Subcutaneous abdominal adipose tissue (tissue), 5 donors: ENCODE data around the gene SLC6A2.
A peak's percentile ranks its signal among the peaks of the same experiment; 100 is the strongest.

ENCODE experiments used
- H3K27ac ChIP-seq: one replicate; pipeline ENCODE4 v1.7.0; 2013; ENCODE audit warnings: low read depth, mild to moderate bottlenecking, inconsistent platforms, low read length, moderate library complexity
- H3K27me3 ChIP-seq, 5 donors: one replicate each; pipeline ENCODE4 v1.7.0; 2013; ENCODE audit warnings: low read length in 5 of 5, inconsistent platforms in 1 of 5; ENCODE audit not compliant: control insufficient read depth in 5 of 5, insufficient read depth in 4 of 5
- H3K36me3 ChIP-seq, 5 donors: one replicate each; pipeline ENCODE4 v1.7.0; 2013; ENCODE audit warnings: low read length in 5 of 5; ENCODE audit not compliant: control insufficient read depth in 5 of 5, insufficient read depth in 5 of 5
- H3K4me1 ChIP-seq, 5 donors: one replicate each; pipeline ENCODE4 v1.7.0; 2013; ENCODE audit warnings: low read length in 5 of 5, mild to moderate bottlenecking in 3 of 5, moderate library complexity in 1 of 5; ENCODE audit not compliant: control insufficient read depth in 5 of 5, insufficient read depth in 5 of 5
- H3K4me3 ChIP-seq, 5 donors: one replicate each; pipeline ENCODE4 v1.7.0; 2013; ENCODE audit warnings: low read length in 5 of 5, low read depth in 1 of 5
- H3K9ac ChIP-seq, 5 donors: one replicate each; pipeline ENCODE4 v1.7.0; 2013; ENCODE audit warnings: low read length in 5 of 5, mild to moderate bottlenecking in 4 of 5, moderate library complexity in 3 of 5
- H3K9me3 ChIP-seq, 5 donors: one replicate each; pipeline ENCODE4 v1.7.0; 2013; ENCODE audit warnings: low read length in 5 of 5; ENCODE audit not compliant: control insufficient read depth in 5 of 5
- donor health status: healthy.
- donor health status: healthy.
- donor health status: healthy.
- donor health status: healthy.
- donor health status: healthy.

The SLC6A2 gene

DNA sequence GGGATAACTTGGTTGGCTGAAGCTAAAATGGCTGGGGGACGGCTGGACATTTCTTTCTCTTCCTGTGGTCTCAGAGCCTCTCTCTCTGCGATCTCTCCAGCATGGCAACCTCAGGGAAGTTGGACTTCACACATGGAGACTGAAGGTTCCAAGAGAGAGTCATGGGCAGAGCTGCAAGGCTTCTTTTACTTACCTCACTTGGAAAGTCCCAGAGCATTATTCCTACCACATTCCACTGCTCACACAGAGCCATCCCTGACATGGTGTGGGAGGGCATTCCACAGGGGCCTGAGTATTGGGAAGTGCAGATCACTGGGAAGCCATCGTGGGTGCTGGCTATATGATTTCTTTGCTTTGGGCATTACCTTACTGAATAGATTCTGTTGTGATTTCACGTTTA lies 9.8 kb upstream of the SLC6A2 start:
- Histone ChIP-seq H3K4me3 (no peak overlapping the region), H3K9ac (no peak overlapping the region), H3K4me1 (peaks cover 0 to 18% (median 13%) of the 10 kb centered on the region in 5 donors), H3K36me3 (no peaks in the 10 kb centered on the region), H3K27ac (no peak overlapping the region), H3K27me3 (no peaks in the 10 kb centered on the region), H3K9me3 (no peaks in the 10 kb centered on the region)

DNA sequence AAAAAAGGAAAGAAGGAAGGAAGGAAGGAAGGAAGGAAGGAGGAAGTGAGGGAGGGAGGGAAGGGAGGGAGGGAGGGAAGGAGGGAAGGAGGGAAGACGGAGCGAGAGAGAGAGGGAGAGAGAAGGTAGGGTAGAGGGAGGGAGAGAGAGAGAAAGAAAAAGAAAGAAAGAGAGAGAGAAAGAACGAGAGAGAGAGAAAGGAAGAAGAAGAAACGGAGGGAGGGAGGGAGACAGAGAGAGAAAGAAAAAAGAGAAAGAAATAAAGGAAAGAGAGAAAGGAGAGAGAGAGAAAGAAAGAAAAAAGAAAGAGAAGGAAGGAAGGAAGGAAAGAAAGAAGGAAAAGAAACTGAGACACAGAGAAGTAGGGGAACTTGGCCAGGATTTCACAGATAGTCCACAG lies 8.4 kb upstream of the SLC6A2 start:
- Histone ChIP-seq H3K9me3 (no peaks in the 10 kb centered on the region), H3K4me1 (peaks cover 0 to 18% (median 13%) of the 10 kb centered on the region in 5 donors), H3K36me3 (no peaks in the 10 kb centered on the region), H3K4me3 (no peak overlapping the region), H3K9ac (no peak overlapping the region), H3K27me3 (no peaks in the 10 kb centered on the region), H3K27ac (no peak overlapping the region)

DNA sequence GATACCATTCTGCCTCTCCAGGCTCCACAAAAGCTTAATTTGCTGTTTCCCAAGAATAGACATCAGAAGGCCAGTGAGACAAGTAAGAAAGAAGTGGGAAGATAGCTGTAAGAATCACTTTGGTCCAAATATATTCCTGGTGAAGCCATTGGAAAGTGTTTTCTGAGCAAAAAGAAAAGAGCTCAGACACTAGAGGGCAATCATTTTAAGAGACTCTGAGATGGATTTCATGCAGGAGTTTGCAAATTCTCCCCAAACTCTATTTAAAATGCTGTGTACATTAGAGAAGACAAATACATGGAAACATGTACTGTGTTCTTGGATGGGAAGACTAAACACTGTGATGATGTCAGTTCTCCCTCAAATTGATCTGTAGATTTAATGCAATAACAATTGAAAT lies 8.0 kb upstream of the SLC6A2 start:
- Histone ChIP-seq H3K27ac (no peak overlapping the region), H3K27me3 (no peaks in the 10 kb centered on the region), H3K9ac (no peak overlapping the region), H3K36me3 (no peaks in the 10 kb centered on the region), H3K9me3 (no peaks in the 10 kb centered on the region), H3K4me3 (no peak overlapping the region), H3K4me1 (peaks cover 0 to 18% (median 13%) of the 10 kb centered on the region in 5 donors)

DNA sequence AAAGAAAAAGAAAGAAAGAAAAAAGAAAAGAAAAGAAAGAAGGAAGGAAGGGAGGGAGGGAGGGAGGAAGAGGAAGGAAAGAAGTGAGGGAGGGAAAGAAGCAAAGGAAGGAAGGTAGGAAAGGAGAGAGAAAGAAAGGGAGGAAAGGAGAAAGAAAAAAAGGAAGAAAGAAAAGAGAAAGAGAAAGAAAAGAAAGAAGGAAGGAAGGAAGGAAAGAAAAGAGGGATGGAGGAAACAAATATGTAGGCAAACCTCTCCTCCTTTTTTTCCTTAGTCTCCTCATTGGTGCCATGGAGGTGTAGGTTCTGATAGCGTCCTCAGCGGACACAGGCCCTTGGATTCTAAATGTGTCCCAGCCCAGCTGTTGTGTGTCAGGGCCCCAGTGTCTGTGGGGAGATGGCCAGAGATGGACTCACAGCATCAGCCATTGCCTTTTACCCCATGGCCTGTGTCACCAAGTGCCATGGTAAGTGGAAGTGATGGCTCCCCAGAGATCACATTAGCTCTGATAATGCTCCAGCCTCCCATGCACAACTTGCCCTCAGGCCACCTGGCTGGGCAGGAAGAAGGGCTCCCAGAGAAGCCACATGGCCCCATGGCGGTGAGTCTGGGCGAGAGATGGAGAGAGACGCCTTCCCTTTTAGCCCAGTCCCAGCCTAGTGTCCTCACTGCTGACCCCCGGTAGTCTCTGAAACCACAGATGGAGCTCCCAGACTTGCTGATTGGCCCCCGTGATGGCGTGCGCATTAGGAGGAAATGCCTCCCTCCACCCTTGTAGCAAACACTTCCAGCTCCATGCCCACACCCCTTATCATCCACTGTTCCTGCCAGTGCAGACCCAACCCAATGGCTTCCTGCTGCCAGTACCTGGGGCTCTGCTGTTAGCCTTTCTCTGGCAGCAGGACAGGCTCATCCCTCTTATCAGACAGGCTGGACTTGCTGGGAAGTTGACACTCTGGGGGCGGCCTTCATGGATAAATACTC lies 3.7 kb upstream of the SLC6A2 start:
- no peaks in the 10 kb centered on the region for H3K36me3 ChIP-seq
- no peak overlapping the region for H3K9ac ChIP-seq
- H3K4me3 ChIP-seq, result no peak overlapping the region
- peaks cover 19 to 35% (median 22%) of the 10 kb centered on the region in 5 donors for H3K27me3 ChIP-seq
- H3K27ac ChIP-seq, result no peak overlapping the region
- peaks cover 0 to 22% (median 18%) of the 10 kb centered on the region in 5 donors for H3K4me1 ChIP-seq
- no peaks in the 10 kb centered on the region for H3K9me3 ChIP-seq

DNA sequence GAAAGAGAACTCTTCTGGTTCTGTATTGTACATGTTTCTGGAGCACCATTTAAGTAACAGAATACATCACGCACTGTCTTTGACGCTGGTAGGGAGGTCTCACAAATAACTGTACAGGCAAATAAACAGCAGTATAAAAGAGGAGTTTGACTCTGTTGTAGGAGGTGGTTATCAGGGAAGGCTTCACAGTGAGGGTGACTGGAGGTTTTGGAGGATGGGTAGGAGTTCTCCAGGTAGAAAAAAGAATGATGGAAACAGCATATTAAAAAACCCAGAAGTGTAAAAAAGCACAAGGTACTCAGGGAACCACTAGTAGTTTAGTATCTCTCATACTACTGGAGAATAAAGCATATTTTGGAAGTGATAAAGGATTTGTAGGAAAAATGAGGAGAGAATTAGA lies 2.7 kb upstream of the SLC6A2 start:
- Histone ChIP-seq H3K4me3 (no peak overlapping the region), H3K27me3 (peaks cover 19 to 43% (median 25%) of the 10 kb centered on the region in 5 donors), H3K9me3 (no peaks in the 10 kb centered on the region), H3K36me3 (no peaks in the 10 kb centered on the region), H3K27ac (no peak overlapping the region), H3K9ac (no peak overlapping the region), H3K4me1 (peaks cover 0 to 23% (median 18%) of the 10 kb centered on the region in 5 donors)

GRCh38 chr16:55655381-55655896 lies 349 bp upstream of the SLC6A2 start:
- H3K27me3 ChIP-seq, result peaks cover 19 to 43% (median 25%) of the 10 kb centered on the region in 5 donors
- no peaks in the 10 kb centered on the region for H3K9me3 ChIP-seq
- no peak overlapping the region for H3K9ac ChIP-seq
- peaks cover 0 to 23% (median 18%) of the 10 kb centered on the region in 5 donors for H3K4me1 ChIP-seq
- no peaks in the 10 kb centered on the region for H3K36me3 ChIP-seq
- no peak overlapping the region for H3K27ac ChIP-seq
- H3K4me3 ChIP-seq, result peak overlapping the region; percentile 53 to 69 (median 67)

- no peaks in the 10 kb centered on the region for H3K36me3 ChIP-seq
- H3K27me3 ChIP-seq, result peaks cover 19 to 43% (median 25%) of the 10 kb centered on the region in 5 donors
- no peaks in the 10 kb centered on the region for H3K9me3 ChIP-seq
- H3K27ac ChIP-seq, result no peak overlapping the region
- peak overlapping the region; percentile 32 to 69 (median 67) for H3K4me3 ChIP-seq
- H3K4me1 ChIP-seq, result peaks cover under 1 to 26% (median 18%) of the 10 kb centered on the region in 5 donors
- no peak overlapping the region for H3K9ac ChIP-seq
Observed at GRCh38 chr16:55656691-55657092, 904 bp downstream of the SLC6A2 start.

GRCh38 chr16:55657616-55658015 lies 1.8 kb downstream of the SLC6A2 start:
- Histone ChIP-seq H3K9me3 (no peaks in the 10 kb centered on the region), H3K27me3 (peaks cover 19 to 43% (median 25%) of the 10 kb centered on the region in 5 donors), H3K27ac (no peak overlapping the region), H3K36me3 (no peaks in the 10 kb centered on the region), H3K4me3 (no peak overlapping the region), H3K4me1 (peaks cover 4 to 31% (median 21%) of the 10 kb centered on the region in 5 donors), H3K9ac (no peak overlapping the region)

DNA sequence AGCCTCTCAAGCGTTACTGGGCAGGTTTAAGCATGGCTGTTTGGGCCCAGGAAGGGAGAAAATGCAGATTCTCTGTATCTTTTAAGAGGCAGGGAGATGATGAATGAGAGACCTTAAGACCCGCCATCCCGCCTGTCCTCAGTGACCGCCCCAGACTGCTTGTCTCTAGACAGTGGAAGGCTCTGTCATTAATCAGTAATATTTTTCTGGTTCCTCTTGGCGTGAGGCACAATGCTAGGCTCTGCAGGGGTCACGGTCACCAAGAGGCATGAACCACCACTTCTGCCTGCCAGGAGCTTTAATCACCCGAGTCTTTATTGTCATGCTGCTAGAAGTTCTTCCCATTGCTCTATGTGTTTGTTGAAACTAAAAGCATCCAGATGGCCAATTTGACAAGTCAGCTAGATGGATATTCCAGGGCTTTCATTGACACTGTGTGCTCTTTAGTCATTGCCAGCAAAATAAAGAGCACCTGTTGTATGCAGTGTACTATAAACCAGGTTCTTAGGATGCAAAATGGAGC lies 3.2 kb downstream of the SLC6A2 start:
- Histone ChIP-seq H3K4me1 (peaks cover 6 to 31% (median 21%) of the 10 kb centered on the region in 5 donors), H3K27ac (no peak overlapping the region), H3K9me3 (peaks cover 0 to 6% (median 0%) of the 10 kb centered on the region in 5 donors), H3K4me3 (no peak overlapping the region), H3K9ac (no peak overlapping the region), H3K36me3 (no peaks in the 10 kb centered on the region), H3K27me3 (peaks cover 19 to 39% (median 25%) of the 10 kb centered on the region in 5 donors)

GRCh38 chr16:55660026-55660425 lies 4.2 kb downstream of the SLC6A2 start:
- H3K9ac ChIP-seq, result no peak overlapping the region
- H3K4me1 ChIP-seq, result peaks cover 7 to 32% (median 28%) of the 10 kb centered on the region in 5 donors
- peaks cover 11 to 28% (median 17%) of the 10 kb centered on the region in 5 donors for H3K27me3 ChIP-seq
- H3K9me3 ChIP-seq, result peaks cover 0 to 6% (median 0%) of the 10 kb centered on the region in 5 donors
- H3K36me3 ChIP-seq, result no peaks in the 10 kb centered on the region
- H3K27ac ChIP-seq, result no peak overlapping the region
- no peak overlapping the region for H3K4me3 ChIP-seq
